ENCODE results near the gene ERVV-1.

GRCh38 chr19:53008061-53008778 is 5.5 kb upstream of the ERVV-1 start:
- no peak for TF ChIP-seq POLR2A (IDR thresholded peaks at IDR 0.05; ENCODE audit: extremely low read depth, insufficient read length)
- no peak for TF ChIP-seq CTCF (IDR thresholded peaks at IDR 0.05; ENCODE audit: low read depth, low read length)
- TF ChIP-seq MYC (IDR thresholded peaks at IDR 0.05; ENCODE audit: low read depth, low read length) = no peak
